ENCODE data around the gene TMA7B.

TMA7B gene

GRCh38 chr22:39932918-39933649 is 27.1 kb upstream of the TMA7B start:
- no peak for DNase-seq (ENCODE audit: low read depth in 3 of 3, low spot score in 1 of 3)

DNA sequence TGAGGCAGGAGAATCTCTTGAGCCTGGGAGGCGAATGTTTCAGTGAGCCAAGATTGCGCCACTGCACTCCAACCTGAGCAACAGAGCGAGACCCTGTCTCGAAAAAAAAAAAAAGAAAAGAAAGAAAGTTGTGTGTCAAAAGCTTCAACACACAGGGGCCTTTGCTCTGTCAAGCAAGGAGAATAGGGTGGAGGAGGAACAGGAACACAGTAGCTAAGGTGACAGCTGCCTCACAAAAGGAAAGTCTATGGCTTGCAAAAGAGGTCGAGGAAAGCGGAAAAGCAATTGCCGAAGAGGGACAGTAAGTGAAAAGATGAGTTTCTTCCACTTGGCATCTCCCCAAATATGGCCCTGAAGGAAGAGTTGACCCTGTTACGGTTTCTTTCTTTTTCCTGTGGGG is 26.5 kb upstream of the TMA7B start:
- DNase-seq (ENCODE audit: low read depth in 3 of 3, low spot score in 1 of 3), result no peak

DNA sequence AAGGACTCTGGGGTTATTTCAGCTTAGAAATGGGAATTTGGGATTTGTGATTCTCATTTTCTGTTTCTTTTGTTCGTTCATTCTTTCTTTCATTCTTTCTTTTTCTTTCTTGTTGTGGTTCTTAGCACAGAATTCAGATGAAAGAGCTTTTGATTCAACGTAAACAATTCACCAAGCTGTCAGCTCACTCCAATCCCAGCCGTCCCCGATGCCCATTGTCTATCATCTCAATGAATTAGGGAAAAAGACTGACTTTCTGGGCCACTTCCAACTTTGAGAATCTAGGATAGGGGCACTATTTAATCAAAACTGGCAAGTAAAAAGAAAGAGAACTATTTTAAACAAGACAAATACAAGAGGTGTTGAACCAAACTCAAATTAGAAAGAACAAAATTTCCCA is 25.1 kb upstream of the TMA7B start:
- DNase-seq (ENCODE audit: low read depth in 3 of 3, low spot score in 1 of 3), result no peak

DNA sequence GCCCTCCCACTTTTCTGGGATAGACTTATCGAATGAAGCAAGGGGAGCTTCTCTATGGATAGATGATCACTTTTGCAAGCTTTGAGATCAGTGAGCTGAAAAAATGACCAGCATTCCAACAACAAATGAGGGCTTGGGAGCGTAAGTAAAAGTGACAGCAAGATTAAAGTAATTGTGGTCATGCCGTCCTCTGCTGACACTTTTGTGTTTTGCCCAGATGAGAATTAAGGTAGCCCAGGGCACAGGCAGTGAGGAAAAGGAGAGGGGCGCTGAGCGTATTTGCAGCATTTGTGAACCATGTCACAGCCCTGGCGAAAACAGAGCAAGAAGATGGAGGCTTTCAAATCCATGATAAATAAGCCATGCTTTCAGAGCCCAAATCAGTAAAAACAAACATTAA is 24.6 kb upstream of the TMA7B start:
- DNase-seq (ENCODE audit: low read depth in 3 of 3, low spot score in 1 of 3), result no peak

DNA sequence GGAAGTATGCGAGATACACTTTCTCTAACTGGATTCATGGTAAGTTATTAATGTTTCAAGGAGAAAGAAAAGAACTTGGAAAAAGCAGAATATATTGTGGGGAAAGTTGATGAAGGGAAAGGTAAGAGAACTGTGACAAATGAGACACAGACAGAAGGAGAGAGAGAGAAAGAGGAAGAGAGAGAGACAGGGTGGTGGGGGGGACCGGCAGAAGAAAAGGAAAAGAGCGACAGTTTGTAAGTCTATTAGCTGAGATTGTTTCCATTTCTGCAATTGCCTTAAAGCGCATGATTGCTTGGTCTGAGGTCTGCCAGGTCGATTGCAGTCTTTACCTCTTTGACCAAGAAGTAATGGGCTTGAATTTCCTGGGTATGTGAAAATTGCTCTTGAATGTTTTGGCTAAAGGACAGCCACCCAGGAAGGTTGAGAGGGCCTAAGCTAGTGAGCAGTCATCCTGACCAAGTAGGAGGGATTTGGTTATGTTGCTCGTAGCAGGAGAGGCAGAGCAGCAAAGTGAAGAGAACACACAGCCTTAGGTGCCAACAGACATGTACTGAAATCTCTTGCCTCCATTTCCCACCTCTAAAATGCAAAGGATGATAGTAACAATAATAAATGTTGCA is 23.6 kb upstream of the TMA7B start:
- no peak for DNase-seq (ENCODE audit: low read depth in 3 of 3, low spot score in 1 of 3)

- no peak for DNase-seq (ENCODE audit: low read depth in 3 of 3, low spot score in 1 of 3)
These were observed 22.3 kb upstream of the TMA7B start for GRCh38 chr22:39937906-39938305.

- no peak for DNase-seq (ENCODE audit: low read depth in 3 of 3, low spot score in 1 of 3)
These were observed 21.6 kb upstream of the TMA7B start for GRCh38 chr22:39938509-39939111.

- DNase-seq (ENCODE audit: low read depth in 3 of 3, low spot score in 1 of 3), result no peak
These were observed 20.4 kb upstream of the TMA7B start for GRCh38 chr22:39939830-39940229.

GRCh38 chr22:39940757-39941305 is 19.4 kb upstream of the TMA7B start:
- no peak for DNase-seq (ENCODE audit: low read depth in 3 of 3, low spot score in 1 of 3)

GRCh38 chr22:39941601-39942000 is 18.6 kb upstream of the TMA7B start:
- no peak for DNase-seq (ENCODE audit: low read depth in 3 of 3, low spot score in 1 of 3)

- DNase-seq (ENCODE audit: low read depth in 3 of 3, low spot score in 1 of 3), result no peak
These were observed 17.6 kb upstream of the TMA7B start for GRCh38 chr22:39942439-39943230.

DNA sequence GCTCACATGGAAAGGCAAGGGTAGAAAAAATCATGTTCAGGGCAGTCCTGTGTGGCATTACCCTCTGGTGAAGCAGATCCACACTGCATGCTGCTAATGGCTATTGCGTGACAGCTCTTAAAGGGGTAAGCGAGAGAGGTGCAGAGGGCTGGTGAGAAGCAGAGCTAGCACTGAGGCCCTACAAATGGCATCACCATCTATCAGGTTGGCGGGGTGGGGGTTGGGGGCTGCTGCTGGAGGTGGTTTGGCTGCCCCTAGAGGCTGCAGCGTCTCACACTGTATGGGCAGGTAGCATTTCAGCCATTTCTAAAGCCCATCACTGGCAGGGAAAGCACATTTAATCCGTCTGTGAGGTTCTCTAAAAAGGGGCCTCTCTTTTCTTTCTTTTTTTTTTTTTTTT is 16.9 kb upstream of the TMA7B start:
- no peak for DNase-seq (ENCODE audit: low read depth in 3 of 3, low spot score in 1 of 3)

DNA sequence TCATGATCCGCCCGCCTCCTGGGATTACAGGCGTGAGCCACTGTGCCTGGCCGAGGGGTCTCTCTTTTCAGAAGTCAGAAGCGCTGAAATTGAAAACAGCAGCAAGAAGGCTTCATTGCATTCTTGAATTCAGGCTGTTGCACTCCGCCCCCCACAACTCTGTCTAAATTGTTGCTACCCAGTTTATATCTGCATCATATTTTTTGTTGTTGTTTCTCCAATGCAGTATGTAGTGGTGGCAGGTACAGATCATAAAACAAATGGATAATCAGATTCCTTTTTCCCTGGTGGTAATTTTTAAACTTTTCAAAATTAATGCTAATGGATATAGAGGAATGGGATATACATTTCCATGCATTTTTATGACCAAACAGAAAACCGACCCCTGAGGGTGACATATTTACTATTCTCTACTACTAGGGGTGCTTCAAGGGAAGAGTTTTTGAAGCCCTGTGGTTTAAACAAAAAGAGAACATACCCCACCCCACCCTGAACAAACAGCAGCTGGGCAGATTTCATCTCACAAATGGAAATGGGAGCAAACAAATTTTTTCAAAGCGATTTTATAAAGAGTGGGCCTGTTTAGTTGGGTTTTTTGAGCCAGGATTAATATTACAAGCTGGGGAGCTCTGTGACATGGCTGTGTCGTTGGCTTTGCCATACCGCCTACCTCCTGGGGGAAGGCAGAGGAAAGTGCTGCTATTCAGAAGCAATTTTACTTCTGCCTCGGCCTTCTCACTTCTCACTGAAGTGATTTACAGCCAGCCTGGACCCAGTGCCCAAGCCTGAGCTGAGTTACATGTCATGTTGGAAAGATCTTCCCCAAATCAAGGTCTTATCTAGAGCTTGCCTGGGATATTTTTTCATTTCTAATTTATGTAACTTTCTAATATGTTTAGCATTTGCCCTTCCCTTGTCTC is 16.0 kb upstream of the TMA7B start:
- DNase-seq (ENCODE audit: low read depth in 3 of 3, low spot score in 1 of 3), result no peak

DNA sequence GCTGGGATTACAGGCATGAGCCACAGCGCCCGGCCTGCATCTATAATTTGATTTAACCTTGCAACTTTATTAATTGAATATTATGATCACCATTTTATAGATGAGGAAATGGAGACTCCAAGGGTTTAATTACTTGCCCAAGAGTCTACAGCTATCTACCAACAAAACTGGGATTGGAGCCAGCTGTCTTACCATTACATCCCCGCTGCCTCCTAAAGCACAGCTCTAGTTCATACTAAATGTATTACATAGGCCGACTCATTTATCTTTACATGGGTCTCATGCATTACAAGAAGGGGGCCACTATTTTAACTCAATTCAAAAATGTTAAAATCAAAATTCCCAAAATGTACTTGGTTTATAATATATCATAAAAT is 14.1 kb upstream of the TMA7B start:
- DNase-seq (ENCODE audit: low read depth in 3 of 3, low spot score in 1 of 3), result no peak

DNA sequence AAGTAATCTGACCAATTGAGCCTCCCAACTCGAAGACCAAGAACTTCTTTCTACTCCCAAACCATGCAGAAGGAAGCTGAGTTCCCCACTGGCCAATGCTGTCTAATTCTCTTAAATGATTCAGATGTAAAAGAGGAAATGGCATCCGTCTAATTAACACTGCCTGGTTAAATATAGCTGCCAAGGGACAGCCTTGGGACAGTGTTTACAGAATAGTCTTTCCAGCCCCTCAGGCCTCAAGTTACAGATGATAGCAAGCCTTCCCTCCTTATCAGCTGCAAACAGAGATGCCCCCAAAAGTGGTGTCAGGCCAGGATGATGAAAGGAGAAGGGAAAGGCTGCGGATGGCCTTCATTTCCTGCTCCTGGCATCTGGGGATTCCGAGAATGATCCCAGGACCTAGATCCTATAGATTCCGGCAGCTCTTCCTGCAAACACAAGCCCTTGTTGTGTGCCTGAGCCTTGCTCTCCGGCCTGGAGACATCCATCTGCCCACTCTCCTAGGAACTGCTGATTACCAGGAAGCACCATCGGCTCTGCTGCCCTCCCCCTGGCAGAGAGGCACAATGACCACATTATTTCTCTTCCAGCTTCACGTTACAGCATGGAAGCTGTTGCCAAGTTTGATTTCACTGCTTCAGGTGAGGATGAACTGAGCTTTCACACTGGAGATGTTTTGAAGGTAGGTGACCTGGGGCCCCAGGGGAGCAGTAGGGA is 13.5 kb upstream of the TMA7B start:
- no peak for DNase-seq (ENCODE audit: low read depth in 3 of 3, low spot score in 1 of 3)

- DNase-seq (ENCODE audit: low read depth in 3 of 3, low spot score in 1 of 3), result no peak
These were observed 12.7 kb upstream of the TMA7B start for GRCh38 chr22:39947220-39948216.

DNA sequence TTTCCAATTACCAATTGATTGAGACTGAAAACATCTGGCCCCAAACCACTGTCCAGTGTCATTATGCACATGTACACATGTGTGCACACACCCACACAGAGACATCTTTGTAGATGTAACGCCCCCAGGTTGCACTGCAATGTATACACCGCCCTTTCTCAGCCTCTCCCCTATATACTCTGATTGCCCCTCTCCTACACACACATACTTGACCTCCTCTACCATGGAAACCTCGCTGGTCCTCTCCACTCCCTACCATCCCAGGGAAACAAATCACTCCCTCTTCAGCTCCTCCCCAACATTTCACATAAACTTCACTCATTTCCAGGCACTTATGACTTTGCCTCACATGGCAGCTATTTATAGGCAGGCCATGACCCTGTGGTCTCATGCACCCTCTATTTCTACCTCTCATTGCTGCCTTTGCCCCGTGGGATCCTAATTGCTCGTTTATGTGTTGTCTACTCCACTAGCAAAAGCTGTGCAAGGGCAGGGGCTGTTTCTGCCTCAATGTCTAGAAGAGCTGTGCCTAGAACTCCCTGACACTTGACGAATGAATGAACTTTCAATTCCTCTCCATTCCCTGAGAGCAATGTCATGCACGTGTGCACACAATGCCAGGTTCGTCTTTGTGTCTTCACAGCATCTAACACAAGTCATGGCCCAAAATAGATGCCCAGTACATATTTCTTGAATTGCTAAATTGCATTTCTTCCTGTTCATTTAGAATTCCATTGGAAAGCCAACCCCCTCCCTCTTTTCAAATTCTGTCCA is 10.0 kb upstream of the TMA7B start:
- no peak for DNase-seq (ENCODE audit: low read depth in 3 of 3, low spot score in 1 of 3)
